Measurements from ENCODE around the gene TRIM3. TPM values are rescaled to one million over a fixed set of nuclear protein-coding genes. Genes with fewer than 3 reads are reported as not detected.

The TRIM3 gene
- total and polyA plus RNA-seq, 2 of the 4 experiments (the other 2 are of a cell fraction) = 13.8 to 22.3 TPM

- Histone ChIP-seq H3K36me3 (ENCODE audit: control insufficient read depth, insufficient read depth, low read length) (peaks cover 24% of the 10 kb centered on the region), H4K8ac (ENCODE audit: low read depth in 2 of 2, low read length in 2 of 2) (no peak overlapping the region), H2AK5ac (ENCODE audit: low read depth, low read length) (0 out of 2 replicates have a peak overlapping the region, but pooled peaks have one; percentile 15), H3K4ac (ENCODE audit: low read depth, low read length) (no peak overlapping the region), H2BK15ac (ENCODE audit: low read depth, low read length) (no peak overlapping the region), H4K91ac (ENCODE audit: insufficient read depth, low read depth, low read length) (no peak overlapping the region; the same call in 1 of the 2 replicates), H3K9me1 (ENCODE audit: insufficient read depth, low read length) (peaks cover 29% of the 10 kb centered on the region), H2AK9ac (replicated peaks; ENCODE audit: low read depth, low read length, poor library complexity) (peak overlapping the region; percentile 50), H3K56ac (ENCODE audit: extremely low read depth, insufficient read depth, low read length) (no peak overlapping the region), H3K27me3 (ENCODE audit: control insufficient read depth, insufficient read depth, low read length) (no peaks in the 10 kb centered on the region), H2BK5ac (ENCODE audit: low read depth, low read length, poor library complexity, severe bottlenecking) (peak overlapping the region; percentile 15), H3K9me3 (ENCODE audit: control insufficient read depth, insufficient read depth, low read length) (no peaks in the 10 kb centered on the region), H3K4me1 (ENCODE audit: control insufficient read depth, insufficient read depth, low read length) (peaks cover 8% of the 10 kb centered on the region), H4K5ac (ENCODE audit: low read depth, low read length) (no peak overlapping the region), H3K79me1 (ENCODE audit: low read depth in 1 of 2, low read length in 2 of 2) (peaks cover 4 to 17% of the 10 kb centered on the region in 2 experiments), H3K14ac (replicated peaks; ENCODE audit: low read depth, low read length) (no peak overlapping the region), H4K20me1 (ENCODE audit: insufficient read depth, low read length) (peaks cover 8% of the 10 kb centered on the region), H3K27ac (ENCODE audit: insufficient read depth, low read length) (no peak overlapping the region; the same call in 1 of the 2 replicates), H3K4me2 (ENCODE audit: low read depth, low read length) (no peak overlapping the region), H2BK120ac (ENCODE audit: low read depth, low read length) (no peak overlapping the region), H2AFZ (replicated peaks; ENCODE audit: low read length, poor library complexity) (peak overlapping the region; percentile 70), H3K23ac (ENCODE audit: low read depth, low read length) (no peak overlapping the region), H3K18ac (ENCODE audit: low read depth, low read length) (no peak overlapping the region), H3K9ac (ENCODE audit: low read depth, low read length) (no peak overlapping the region), H3K4me3 (ENCODE audit: insufficient read depth, low read depth, low read length) (no peak overlapping the region), H2BK20ac (ENCODE audit: low read depth, low read length) (no peak overlapping the region)
- no TSS peak for BruUV-seq (replicated peaks)
- peak; percentile 70 for DNase-seq
- CTCF ChIA-PET = no interaction called here
- 55% methylated on average over 6 of the region's 16 CpGs; no CpG with 5 or more reads in 1 of the 2 experiments for WGBS, 2 experiments (ENCODE audit: extremely low coverage in 2 of 2, insufficient read length in 1 of 2)
- TF ChIP-seq MAFK (IDR thresholded peaks at IDR 0.05; ENCODE audit: low read depth, low read length) = no peak
- no peak for TF ChIP-seq POLR2A (IDR thresholded peaks at IDR 0.05; ENCODE audit: low read depth, low read length)
- no peak for TF ChIP-seq MAZ (IDR thresholded peaks at IDR 0.05; ENCODE audit: borderline replicate concordance, low read depth, low read length)
- no peak for TF ChIP-seq CTCF (conservative IDR thresholded peaks at IDR 0.05; ENCODE audit: low read depth, low read length)
- no peak for TF ChIP-seq USF2 (IDR thresholded peaks at IDR 0.05; ENCODE audit: low read depth, low read length)
- TF ChIP-seq CHD1 (IDR thresholded peaks at IDR 0.05; ENCODE audit: low read depth, low read length) = no peak
- TF ChIP-seq CEBPB (IDR thresholded peaks at IDR 0.05; ENCODE audit: low read depth, low read length) = no peak
- no peak for TF ChIP-seq RCOR1 (IDR thresholded peaks at IDR 0.05; ENCODE audit: insufficient replicate concordance, low read length)
- no peak for TF ChIP-seq RAD21 (IDR thresholded peaks at IDR 0.05; ENCODE audit: low read length)
- no peak for TF ChIP-seq FOS (IDR thresholded peaks at IDR 0.05; ENCODE audit: low read depth, low read length)
- TF ChIP-seq ELK1 (IDR thresholded peaks at IDR 0.05; ENCODE audit: borderline replicate concordance, low read depth, low read length) = no peak
- no peak for TF ChIP-seq BHLHE40 (IDR thresholded peaks at IDR 0.05; ENCODE audit: low read depth, low read length)
- TF ChIP-seq NFE2L2 (IDR thresholded peaks at IDR 0.05; ENCODE audit: low read depth, low read length) = no peak
- TF ChIP-seq SMC3 (IDR thresholded peaks at IDR 0.05; ENCODE audit: low read depth, low read length) = no peak
- ATAC-seq (ENCODE audit: low read depth) = peak; percentile 68
- intact Hi-C loops (cut with micrococcal nuclease) = no loop called here
- dilution Hi-C loops (cut with HindIII; ENCODE audit: low sequenced_read_pairs, unreplicated experiment) = no loop called here
- POLR2A ChIA-PET (ENCODE audit: unreplicated experiment) = no interaction called here
- in situ Hi-C loops (cut with MboI; ENCODE audit: low sequenced_read_pairs) = no loop called here
These were observed 69.2 kb downstream of the TRIM3 start for GRCh38 chr11:6404342-6405051.
